ENCODE measurements around the gene PEX19. TPM values are rescaled to one million over a fixed set of nuclear protein-coding genes. Genes with fewer than 3 reads are reported as not detected.
A peak's percentile ranks its signal among the peaks of the same experiment; 100 is the strongest.

Gene PEX19
- total and polyA plus RNA-seq, 10 of the 15 experiments (the other 5 are each of a cell fraction or from before 2014, with no cell fraction given) = 27.1 to 58.1 (median 39.6) TPM

DNA sequence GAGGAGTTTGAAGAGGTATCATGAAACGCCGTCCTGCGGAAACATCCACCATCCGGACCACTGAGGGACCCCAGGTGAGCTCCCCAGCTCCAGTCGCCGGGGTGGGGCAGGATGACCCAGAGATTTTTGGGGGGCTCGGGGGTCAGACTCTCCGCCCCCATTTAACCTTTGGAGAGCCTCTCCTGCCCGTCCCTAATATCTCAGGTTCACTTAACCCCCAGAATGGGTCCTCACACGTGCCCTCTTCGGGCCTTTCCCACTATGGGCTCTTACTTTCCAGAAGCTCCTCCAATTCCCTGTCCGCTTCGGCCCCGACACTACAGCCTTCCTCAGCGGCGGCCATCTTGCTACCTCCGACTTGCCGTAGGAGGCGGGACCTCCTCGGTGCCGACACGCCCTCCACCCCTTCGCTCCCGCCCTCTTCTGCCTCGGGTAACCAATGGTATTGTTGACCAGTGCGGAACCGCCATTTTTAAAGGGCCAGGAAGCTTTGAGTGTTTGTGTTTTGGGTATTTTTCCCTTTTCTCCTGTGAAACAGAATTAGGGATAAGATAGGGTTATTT is at the start of gene PEX19 (continued):
- TF ChIP-seq MXI1 (IDR thresholded peaks at IDR 0.05; ENCODE audit: low read depth, low read length) (peak; percentile 80; the same call in 1 of the 2 replicates), ZNF217 (IDR thresholded peaks at IDR 0.05) (no peak), HDGF (IDR thresholded peaks at IDR 0.05) (peak; percentile 48; the same call in 1 of the 2 replicates), CBFB (IDR thresholded peaks at IDR 0.05; ENCODE audit: low read depth) (peak; percentile 70; the same call in 1 of the 2 replicates), RUNX3 (IDR thresholded peaks at IDR 0.05; ENCODE audit: low read length) (0 out of 2 replicates have a peak, but pooled peaks have one; percentile 26), CREB1 (IDR thresholded peaks at IDR 0.05; ENCODE audit: low read depth) (peak; percentile 74), ZZZ3 (IDR thresholded peaks at IDR 0.05; ENCODE audit: control insufficient read depth, insufficient read length, low read depth) (no peak), HCFC1 (IDR thresholded peaks at IDR 0.05; ENCODE audit: low read length) (peak; percentile 59), ZNF207 (IDR thresholded peaks at IDR 0.05; ENCODE audit: borderline replicate concordance) (peak; percentile 88), CEBPB (IDR thresholded peaks at IDR 0.05; ENCODE audit: borderline replicate concordance in 1 of 2, low read depth in 2 of 2, low read length in 2 of 2) (no peak), NR2C1 (IDR thresholded peaks at IDR 0.05) (peak; percentile 70), POLR2AphosphoS5 (IDR thresholded peaks at IDR 0.05; ENCODE audit: low read length) (peak; percentile 93)
- TF ChIP-seq, protein P1, sequence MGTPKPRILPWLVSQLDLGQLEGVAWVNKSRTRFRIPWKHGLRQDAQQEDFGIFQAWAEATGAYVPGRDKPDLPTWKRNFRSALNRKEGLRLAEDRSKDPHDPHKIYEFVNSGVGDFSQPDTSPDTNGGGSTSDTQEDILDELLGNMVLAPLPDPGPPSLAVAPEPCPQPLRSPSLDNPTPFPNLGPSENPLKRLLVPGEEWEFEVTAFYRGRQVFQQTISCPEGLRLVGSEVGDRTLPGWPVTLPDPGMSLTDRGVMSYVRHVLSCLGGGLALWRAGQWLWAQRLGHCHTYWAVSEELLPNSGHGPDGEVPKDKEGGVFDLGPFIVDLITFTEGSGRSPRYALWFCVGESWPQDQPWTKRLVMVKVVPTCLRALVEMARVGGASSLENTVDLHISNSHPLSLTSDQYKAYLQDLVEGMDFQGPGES (IDR thresholded peaks at IDR 0.05) = peak; percentile 34; the same call in 1 of the 2 replicates
- TF ChIP-seq, protein P2, sequence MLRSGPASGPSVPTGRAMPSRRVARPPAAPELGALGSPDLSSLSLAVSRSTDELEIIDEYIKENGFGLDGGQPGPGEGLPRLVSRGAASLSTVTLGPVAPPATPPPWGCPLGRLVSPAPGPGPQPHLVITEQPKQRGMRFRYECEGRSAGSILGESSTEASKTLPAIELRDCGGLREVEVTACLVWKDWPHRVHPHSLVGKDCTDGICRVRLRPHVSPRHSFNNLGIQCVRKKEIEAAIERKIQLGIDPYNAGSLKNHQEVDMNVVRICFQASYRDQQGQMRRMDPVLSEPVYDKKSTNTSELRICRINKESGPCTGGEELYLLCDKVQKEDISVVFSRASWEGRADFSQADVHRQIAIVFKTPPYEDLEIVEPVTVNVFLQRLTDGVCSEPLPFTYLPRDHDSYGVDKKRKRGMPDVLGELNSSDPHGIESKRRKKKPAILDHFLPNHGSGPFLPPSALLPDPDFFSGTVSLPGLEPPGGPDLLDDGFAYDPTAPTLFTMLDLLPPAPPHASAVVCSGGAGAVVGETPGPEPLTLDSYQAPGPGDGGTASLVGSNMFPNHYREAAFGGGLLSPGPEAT (IDR thresholded peaks at IDR 0.05; ENCODE audit: low read depth) = peak; percentile 98
